DND-41 (cell line): ENCODE results near the gene ONECUT3.

ENCODE experiments used
- EZH2 ChIP-seq: IDR thresholded peaks from 3 replicates; pipeline ENCODE4 v1.6.1; 2012; ENCODE audit warnings: borderline replicate concordance, low read depth, mild to moderate bottlenecking, moderate library complexity, low read length, inconsistent platforms; ENCODE audit not compliant: severe bottlenecking
- TF ChIP-seq, protein P1 (sequence below): IDR thresholded peaks from 2 replicates; pipeline ENCODE4 v1.5.1; 2012; ENCODE audit warnings: borderline replicate concordance, low read length, moderate library complexity, mild to moderate bottlenecking; ENCODE audit not compliant: poor library complexity, severe bottlenecking; ENCODE audit errors: extremely low read depth

DNA sequence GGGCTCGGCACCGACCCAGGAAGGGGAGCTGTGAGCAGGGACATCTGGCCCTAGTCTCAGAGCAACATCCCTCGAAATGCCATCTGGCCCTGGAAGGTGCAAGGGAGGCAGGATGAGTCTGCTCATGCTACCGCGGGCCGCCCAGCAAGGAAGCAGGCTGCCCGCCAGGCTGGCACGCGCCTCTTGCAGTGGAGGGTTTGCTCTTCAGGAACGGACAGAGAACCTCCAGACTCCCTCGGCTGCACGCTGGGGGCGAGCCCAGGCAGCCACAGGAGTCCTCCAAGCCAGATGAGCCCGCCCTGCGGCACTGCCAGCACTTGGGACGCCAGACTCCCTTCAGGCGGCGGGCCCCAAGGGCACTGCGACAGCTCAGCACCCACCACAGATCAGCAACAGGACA, 68.9 kb downstream of the ONECUT3 start:
- TF ChIP-seq, protein P1, sequence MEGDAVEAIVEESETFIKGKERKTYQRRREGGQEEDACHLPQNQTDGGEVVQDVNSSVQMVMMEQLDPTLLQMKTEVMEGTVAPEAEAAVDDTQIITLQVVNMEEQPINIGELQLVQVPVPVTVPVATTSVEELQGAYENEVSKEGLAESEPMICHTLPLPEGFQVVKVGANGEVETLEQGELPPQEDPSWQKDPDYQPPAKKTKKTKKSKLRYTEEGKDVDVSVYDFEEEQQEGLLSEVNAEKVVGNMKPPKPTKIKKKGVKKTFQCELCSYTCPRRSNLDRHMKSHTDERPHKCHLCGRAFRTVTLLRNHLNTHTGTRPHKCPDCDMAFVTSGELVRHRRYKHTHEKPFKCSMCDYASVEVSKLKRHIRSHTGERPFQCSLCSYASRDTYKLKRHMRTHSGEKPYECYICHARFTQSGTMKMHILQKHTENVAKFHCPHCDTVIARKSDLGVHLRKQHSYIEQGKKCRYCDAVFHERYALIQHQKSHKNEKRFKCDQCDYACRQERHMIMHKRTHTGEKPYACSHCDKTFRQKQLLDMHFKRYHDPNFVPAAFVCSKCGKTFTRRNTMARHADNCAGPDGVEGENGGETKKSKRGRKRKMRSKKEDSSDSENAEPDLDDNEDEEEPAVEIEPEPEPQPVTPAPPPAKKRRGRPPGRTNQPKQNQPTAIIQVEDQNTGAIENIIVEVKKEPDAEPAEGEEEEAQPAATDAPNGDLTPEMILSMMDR: no peak
- TF ChIP-seq EZH2: no peak
